ENCODE data around the gene DCAF7.

The DCAF7 gene

DNA sequence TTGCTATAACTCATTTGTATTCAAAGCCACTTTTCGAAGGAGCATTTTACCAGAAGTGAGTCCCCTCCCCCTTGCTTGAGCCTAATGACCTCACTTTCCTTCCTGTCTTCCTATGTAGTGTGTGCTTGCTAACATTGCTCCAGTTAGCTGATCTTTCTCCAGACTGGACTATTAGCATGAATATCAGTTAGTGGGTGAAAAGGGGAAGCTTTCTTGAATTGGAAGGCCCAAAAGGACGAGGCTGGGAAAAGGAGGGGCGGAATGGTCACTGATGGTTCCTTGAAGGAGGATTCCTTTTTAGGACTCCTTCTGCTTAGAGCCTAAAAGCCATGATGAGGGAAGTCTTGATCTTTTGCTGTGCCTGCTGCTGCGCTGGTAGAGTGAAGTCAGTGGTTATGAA lies 83.9 kb downstream of the DCAF7 start:
- DNase-seq, result no peak

DNA sequence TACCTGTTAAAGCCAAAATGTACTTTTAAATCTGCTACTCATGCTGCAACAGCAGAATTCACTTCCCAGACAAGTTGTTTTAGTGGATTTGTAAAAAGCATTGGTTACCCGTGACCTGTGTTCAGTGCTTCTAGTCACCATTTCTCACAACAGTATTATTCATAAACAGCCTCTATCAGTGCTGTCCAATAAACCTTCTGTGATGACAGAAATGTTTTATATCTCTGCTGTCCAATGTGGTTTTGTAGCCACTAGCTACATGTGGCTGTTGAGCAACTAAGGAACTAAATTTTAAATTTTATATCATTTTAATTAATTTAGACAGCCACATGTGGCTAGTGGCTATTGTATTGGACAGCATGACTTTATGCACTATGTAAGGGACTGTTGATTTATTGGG lies 84.5 kb downstream of the DCAF7 start:
- no peak for DNase-seq

DNA sequence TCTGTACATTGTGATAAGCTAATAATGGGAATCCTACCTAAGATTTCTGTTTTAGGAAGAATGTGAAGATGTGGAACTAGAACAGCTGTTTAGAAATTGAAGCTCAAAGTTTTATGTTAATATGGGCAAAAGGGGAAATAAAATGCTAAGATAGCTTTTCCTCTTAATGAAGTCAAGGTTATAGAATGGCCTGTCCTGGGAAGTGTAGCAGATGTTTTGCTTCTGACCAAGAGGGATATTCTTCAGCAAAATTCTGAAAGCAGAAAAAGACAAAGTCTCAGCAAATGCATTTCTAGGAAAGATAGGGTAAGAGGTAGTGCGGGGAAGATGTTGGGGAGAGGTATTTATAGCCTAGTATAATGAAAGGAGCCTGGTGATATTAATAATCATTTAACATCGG lies 85.0 kb downstream of the DCAF7 start:
- no peak for DNase-seq

DNA sequence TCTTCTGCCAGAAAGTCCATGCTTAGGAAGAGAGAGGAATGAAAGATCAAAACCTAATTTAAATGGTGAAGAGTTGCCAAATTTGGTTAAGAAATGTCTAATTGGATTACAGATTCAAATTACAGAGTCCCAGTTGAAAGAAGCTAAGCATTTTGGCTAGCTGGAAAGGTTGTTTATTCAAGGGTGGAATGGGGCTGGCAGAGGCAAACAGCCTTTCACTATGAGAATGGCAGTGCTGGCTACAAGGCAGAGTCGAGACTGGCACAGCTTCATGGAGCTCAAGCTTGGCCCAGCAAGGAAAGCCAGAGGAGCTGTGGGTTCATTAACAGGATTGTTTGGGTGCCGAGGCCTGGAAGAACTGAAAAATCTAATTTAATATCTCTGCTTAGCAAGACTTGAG lies 85.5 kb downstream of the DCAF7 start:
- no peak for DNase-seq

- DNase-seq, result no peak
Measured at GRCh38 chr17:63639125-63639524, 88.8 kb downstream of the DCAF7 start.

GRCh38 chr17:63640038-63640437 lies 89.8 kb downstream of the DCAF7 start:
- no peak for DNase-seq

DNA sequence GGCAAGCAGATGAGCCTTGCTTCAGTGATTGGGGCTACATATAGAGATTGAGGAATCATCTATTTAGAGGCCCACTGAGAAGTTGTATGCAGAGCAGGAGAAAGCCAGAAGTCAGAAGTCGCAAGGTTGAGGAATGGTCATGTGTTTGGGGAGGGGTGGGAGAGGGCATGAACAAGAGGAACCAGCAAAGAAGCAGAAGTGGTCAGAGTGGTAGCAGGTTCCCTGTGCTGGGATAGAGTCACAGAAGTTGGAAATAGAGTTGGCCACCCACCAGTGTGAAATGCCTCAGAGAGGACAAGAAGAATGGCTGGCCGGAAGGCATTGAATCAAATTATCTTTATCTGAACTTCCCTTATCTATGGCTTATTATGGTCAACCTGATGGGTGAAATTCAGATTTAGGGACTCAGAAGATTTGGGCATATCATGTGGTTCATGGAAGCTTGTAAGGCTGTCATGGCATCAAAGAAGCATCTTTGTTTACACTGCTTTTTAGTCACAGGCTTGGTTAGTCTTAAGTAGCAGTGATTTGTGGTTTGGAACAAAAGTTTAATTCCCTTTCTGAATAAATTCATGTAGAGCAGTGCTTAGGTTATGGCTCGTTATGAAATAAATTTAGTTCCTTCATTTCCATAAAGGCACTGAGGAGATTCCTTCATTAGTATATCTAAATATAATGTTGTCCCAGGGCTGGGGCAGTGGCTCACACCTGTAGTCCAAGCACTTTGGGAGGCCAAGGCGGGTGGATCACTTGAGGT lies 91.6 kb downstream of the DCAF7 start:
- DNase-seq, result peak; percentile 62
